ENCODE results near the gene SYS1.

DNA sequence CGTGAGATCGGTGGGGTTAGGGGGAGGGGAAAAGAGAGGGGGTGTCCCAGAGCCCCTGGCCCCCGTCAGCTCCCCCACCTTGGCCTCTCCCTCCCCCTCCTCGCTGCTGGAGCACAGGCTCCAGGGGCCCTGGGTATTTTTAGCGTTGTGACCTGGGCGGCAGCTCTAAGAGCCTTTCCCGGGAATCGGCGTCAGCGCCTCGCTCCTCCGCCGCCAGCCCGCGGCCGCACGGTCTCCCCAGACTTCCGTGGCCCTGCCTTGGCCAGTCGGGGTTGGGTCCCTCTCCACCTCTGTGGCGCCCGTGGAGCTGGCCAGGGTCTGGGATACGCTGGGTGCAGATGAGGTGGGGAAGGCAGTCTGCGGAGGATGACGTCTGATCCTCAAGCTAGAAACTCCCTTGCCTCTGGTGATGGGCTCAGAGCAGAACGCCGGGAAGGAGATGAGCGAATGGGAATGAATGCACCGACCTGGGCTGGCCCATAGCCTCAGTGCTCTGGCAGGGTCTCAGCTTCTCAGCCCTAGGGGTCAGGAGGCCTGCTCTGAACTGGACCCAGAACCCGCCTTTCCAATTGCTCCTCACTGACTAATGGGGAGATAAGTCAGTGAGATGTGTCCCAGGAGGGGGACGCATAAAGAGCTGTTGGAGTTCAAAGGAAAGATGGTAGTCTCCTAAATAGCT lies 44.2 kb downstream of the SYS1 start:
- TF ChIP-seq, protein P1, sequence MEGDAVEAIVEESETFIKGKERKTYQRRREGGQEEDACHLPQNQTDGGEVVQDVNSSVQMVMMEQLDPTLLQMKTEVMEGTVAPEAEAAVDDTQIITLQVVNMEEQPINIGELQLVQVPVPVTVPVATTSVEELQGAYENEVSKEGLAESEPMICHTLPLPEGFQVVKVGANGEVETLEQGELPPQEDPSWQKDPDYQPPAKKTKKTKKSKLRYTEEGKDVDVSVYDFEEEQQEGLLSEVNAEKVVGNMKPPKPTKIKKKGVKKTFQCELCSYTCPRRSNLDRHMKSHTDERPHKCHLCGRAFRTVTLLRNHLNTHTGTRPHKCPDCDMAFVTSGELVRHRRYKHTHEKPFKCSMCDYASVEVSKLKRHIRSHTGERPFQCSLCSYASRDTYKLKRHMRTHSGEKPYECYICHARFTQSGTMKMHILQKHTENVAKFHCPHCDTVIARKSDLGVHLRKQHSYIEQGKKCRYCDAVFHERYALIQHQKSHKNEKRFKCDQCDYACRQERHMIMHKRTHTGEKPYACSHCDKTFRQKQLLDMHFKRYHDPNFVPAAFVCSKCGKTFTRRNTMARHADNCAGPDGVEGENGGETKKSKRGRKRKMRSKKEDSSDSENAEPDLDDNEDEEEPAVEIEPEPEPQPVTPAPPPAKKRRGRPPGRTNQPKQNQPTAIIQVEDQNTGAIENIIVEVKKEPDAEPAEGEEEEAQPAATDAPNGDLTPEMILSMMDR (IDR thresholded peaks at IDR 0.05) = no peak
- peak; percentile 36 to 61 for TF ChIP-seq POLR2A (IDR thresholded peaks at IDR 0.05)

All from adrenal gland (tissue), 5 donors.